BLaER1 treated with 17β-estradiol and CSF1 and Interleukin-3, amounts not matched to agents 10 nM and 100 nM (cell line): ENCODE results near the gene SS18L1.
"Not testable (repeated sequence)": the region's sequence is repeated elsewhere in the genome, so short reads cannot be mapped to it uniquely, and the experiment has no call there.

Experiments used
- H3K27ac ChIP-seq, 11 experiments: shearing (Covaris generic); formaldehyde crosslinking; 2 replicates each; pipeline ENCODE4 v1.8.1; 2022
- H3K27me3 ChIP-seq, 11 experiments: shearing (Covaris generic); formaldehyde crosslinking; 2 replicates each; pipeline ENCODE4 v1.8.1; 2022
- H3K36me3 ChIP-seq, 11 experiments: shearing (Covaris generic); formaldehyde crosslinking; 2 replicates each; pipeline ENCODE4 v1.8.1; 2022
- H3K4me1 ChIP-seq, 10 experiments: shearing (Covaris generic); formaldehyde crosslinking; 2 replicates each; pipeline ENCODE4 v1.8.1; 2022
- H3K4me2 ChIP-seq, 11 experiments: shearing (Covaris generic); formaldehyde crosslinking; 2 replicates each; pipeline ENCODE4 v1.8.1; 2022
- H3K4me3 ChIP-seq, 10 experiments: shearing (Covaris generic); formaldehyde crosslinking; 2 replicates each; pipeline ENCODE4 v1.8.1; 2022
- H3K9ac ChIP-seq, 11 experiments: shearing (Covaris generic); formaldehyde crosslinking; 2 replicates each; pipeline ENCODE4 v1.8.1; 2022
- H3K9me3 ChIP-seq, 11 experiments: shearing (Covaris generic); formaldehyde crosslinking; replicated peaks in 1 of 11; 2 replicates each; pipeline ENCODE4 v1.8.1; 2022
- H4K20me1 ChIP-seq, 11 experiments: shearing (Covaris generic); formaldehyde crosslinking; 2 replicates each; pipeline ENCODE4 v1.8.1; 2022
- Cebpa-rat ChIP-seq, 11 experiments: shearing (Covaris generic); IDR thresholded peaks; 2 replicates each; pipeline ENCODE4 v1.8.1; 2022

Gene SS18L1

DNA sequence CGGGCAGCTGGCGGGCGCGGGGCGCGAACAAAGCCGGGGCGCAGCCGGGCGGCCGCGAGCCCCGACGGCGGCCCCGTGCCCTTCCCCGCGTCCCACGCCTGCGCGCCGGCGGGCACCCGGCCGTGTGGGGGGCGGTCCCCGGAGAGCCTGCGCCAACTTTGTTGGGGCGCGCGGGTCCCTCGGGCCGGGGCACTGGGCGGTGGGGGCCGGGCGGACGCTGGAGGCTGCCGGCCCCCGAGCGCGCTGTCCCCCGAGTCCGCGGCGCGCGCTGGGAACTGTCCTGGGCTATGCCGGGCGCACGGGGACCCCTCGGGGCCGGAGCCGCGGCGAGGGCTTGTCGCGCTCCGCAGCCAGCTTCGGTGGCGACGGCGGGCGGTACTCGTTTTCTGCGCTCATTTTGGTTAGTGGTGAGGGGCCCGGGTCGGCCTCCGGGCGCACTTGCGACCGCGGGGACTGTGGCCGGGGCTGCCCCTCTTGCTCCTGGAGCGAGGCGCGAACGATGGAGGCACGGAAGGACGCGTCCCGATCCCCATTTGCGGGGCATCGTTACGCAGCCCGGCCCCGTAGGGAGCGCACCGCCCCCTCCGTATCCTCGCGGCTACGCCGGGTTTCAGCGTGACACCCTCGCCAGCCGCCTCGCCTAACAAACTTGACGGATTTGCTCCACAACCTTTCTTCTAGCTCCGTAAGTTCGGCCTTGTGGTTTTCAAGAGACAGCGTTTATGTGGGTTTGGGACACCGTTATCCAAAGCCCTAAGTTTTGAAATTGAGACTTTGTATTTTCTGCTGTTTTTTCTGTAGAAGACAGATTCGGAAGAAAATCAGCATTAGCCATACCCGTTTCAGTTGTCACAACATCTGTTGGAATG, 622 bp downstream of the SS18L1 start:
- TF ChIP-seq Cebpa-rat (IDR thresholded peaks at IDR 0.05), result no peak
- no peaks in the 10 kb centered on the region for H3K9me3 ChIP-seq

DNA sequence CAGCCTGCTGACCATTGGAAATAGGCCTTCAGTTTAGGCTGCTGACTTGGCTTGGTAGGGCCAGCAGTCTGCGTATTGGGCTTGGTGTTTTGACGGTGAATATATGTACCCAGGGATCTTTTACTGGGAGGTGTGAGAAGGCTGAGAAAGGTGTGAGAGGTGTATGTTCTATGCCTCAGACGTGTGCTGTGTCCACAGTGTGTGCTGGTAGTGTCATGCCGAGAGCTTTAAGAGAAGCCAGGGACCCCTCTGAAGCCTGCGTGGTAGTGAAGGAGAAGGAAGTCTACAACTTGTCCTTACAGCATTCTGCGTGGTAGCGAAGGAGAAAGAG, 2.1 kb downstream of the SS18L1 start:
- no peak for TF ChIP-seq Cebpa-rat (IDR thresholded peaks at IDR 0.05)
- Histone ChIP-seq H3K36me3 (peaks cover 10 to 43% (median 26%) of the 10 kb centered on the region in 11 experiments), H3K27ac (no peak overlapping the region), H3K4me1 (peaks cover 31 to 41% (median 35%) of the 10 kb centered on the region in 10 experiments), H3K4me2 (peak overlapping the region; percentile 85 to 94 (median 89)), H3K9ac (peak overlapping the region in 7 of 11 experiments; percentile 0 to 100 (median 100); a peak in 10 of 22 replicates), H3K4me3 (peak overlapping the region in 1 of 10 experiments; percentile 99; a peak in 1 of 20 replicates), H4K20me1 (peaks cover 78 to 95% (median 92%) of the 10 kb centered on the region in 11 experiments), H3K27me3 (no peaks in the 10 kb centered on the region), H3K9me3 (no peaks in the 10 kb centered on the region)

More for the DNA sequence above, 622 bp downstream of the SS18L1 start:
- peaks cover 78 to 95% (median 92%) of the 10 kb centered on the region in 11 experiments for H4K20me1 ChIP-seq
- peak overlapping the region; percentile 96 to 99 (median 99) for H3K27ac ChIP-seq
- H3K4me2 ChIP-seq, result peak overlapping the region; percentile 85 to 94 (median 89)
- peak overlapping the region; percentile 89 to 100 (median 99) for H3K4me3 ChIP-seq
- H3K27me3 ChIP-seq, result no peaks in the 10 kb centered on the region
- peaks cover 38 to 48% (median 42%) of the 10 kb centered on the region in 10 experiments for H3K4me1 ChIP-seq
- peak overlapping the region; percentile 95 to 100 (median 99) for H3K9ac ChIP-seq
- H3K36me3 ChIP-seq, result peaks cover 21 to 47% (median 35%) of the 10 kb centered on the region in 11 experiments

GRCh38 chr20:62146019-62146755, 2.6 kb downstream of the SS18L1 start:
- peak overlapping the region in 4 of 11 experiments; percentile 0 to 100 (median 58); a peak in 1 of 22 replicates for H3K9ac ChIP-seq
- H3K4me3 ChIP-seq, result no peak overlapping the region
- no peak for TF ChIP-seq Cebpa-rat (IDR thresholded peaks at IDR 0.05)
- no peaks in the 10 kb centered on the region for H3K9me3 ChIP-seq
- H3K4me2 ChIP-seq, result peak overlapping the region; percentile 85 to 94 (median 89); a peak in 18 of 22 replicates
- no peaks in the 10 kb centered on the region for H3K27me3 ChIP-seq
- H3K4me1 ChIP-seq, result peaks cover 26 to 36% (median 30%) of the 10 kb centered on the region in 10 experiments
- peaks cover 9 to 43% (median 26%) of the 10 kb centered on the region in 11 experiments; a peak in 20 of 22 replicates for H3K36me3 ChIP-seq
- H3K27ac ChIP-seq, result no peak overlapping the region
- peaks cover 78 to 95% (median 92%) of the 10 kb centered on the region in 11 experiments for H4K20me1 ChIP-seq

DNA sequence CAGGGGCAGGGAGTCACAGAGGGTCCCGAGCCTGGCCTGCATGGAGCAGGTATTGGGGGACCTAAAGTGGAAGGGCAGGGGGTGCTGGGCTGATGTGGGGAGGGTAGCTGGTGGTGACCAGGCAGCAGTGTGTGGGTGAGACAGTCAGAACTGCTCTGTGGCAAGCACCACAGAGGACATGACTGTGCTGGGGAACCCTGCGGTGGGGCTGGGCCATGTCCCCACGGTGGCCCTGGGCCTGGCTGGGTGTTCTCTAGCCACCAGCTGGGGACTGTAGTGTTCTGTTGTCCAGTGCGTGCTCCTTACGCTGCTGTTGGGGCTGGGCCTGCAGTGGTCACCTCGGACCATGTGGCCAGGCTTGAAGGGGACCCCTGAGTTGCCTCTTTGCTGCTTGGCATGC, 3.6 kb downstream of the SS18L1 start:
- no peak overlapping the region for H3K27ac ChIP-seq
- no peak overlapping the region for H3K4me3 ChIP-seq
- peaks cover 0 to 4% (median 1%) of the 10 kb centered on the region in 11 experiments; a peak in 11 of 22 replicates for H3K9me3 ChIP-seq
- H4K20me1 ChIP-seq, result peaks cover 78 to 94% (median 91%) of the 10 kb centered on the region in 11 experiments
- peak overlapping the region in 1 of 11 experiments; percentile 15; a peak in 1 of 22 replicates for H3K9ac ChIP-seq
- H3K4me2 ChIP-seq, result peak overlapping the region in 1 of 11 experiments; percentile 29; a peak in 1 of 22 replicates
- H3K27me3 ChIP-seq, result no peaks in the 10 kb centered on the region
- H3K4me1 ChIP-seq, result peaks cover 18 to 27% (median 22%) of the 10 kb centered on the region in 10 experiments
- TF ChIP-seq Cebpa-rat (IDR thresholded peaks at IDR 0.05), result no peak
- H3K36me3 ChIP-seq, result peaks cover 11 to 48% (median 31%) of the 10 kb centered on the region in 11 experiments

DNA sequence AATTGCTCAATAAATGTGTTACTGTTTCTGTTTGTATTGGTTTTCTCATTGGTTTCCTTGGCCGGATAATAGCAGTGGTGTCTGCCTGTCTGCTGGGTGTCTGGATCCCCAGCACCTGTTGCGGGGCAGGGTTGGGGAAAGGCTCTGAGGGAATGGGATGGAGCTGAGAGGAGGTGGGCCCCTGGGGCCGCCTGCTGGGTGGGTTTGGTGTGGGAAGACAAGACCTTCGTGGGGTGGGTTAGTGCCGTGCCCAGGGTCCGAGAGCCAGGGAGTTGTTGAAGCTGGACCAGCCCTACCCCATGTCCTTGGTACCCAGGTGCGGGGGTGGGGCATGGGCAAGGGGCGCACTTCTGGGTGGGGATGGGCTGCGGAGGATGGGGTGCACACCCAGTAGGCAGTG, 4.0 kb downstream of the SS18L1 start:
- H4K20me1 ChIP-seq, result peaks cover 80 to 94% (median 91%) of the 10 kb centered on the region in 11 experiments
- peak overlapping the region in 1 of 11 experiments; percentile 29; a peak in 1 of 22 replicates for H3K4me2 ChIP-seq
- H3K4me3 ChIP-seq, result no peak overlapping the region
- TF ChIP-seq Cebpa-rat (IDR thresholded peaks at IDR 0.05), result no peak
- H3K9me3 ChIP-seq, result peaks cover 0 to 8% (median 6%) of the 10 kb centered on the region in 11 experiments; a peak in 12 of 22 replicates
- peaks cover 15 to 52% (median 35%) of the 10 kb centered on the region in 11 experiments for H3K36me3 ChIP-seq
- peak overlapping the region in 1 of 11 experiments; percentile 15; a peak in 1 of 22 replicates for H3K9ac ChIP-seq
- no peak overlapping the region for H3K27ac ChIP-seq
- H3K4me1 ChIP-seq, result peaks cover 18 to 27% (median 22%) of the 10 kb centered on the region in 10 experiments
- no peaks in the 10 kb centered on the region for H3K27me3 ChIP-seq

DNA sequence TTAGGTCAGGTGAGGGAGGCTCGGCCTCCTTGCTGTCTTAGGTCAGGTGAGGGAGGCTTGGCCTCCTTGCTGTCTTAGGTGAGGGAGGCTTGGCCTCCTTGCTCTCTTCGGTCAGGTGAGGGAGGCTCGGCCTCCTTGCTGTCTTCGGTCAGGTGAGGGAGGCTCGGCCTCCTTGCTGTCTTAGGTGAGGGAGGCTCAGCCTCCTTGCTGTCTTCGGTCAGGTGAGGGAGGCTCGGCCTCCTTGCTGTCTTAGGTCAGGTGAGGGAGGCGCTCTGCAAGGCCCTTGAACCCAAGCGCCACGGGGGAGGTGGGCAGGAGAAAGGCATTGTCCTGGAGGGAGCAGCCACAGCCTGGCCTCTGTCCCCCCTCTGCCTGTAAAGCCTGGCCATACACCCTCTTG, 4.8 kb downstream of the SS18L1 start:
- Histone ChIP-seq H3K36me3 (peaks cover 24 to 61% (median 43%) of the 10 kb centered on the region in 11 experiments), H4K20me1 (peaks cover 85 to 97% (median 96%) of the 10 kb centered on the region in 11 experiments), H3K4me1 (peaks cover 18 to 27% (median 22%) of the 10 kb centered on the region in 10 experiments), H3K9me3 (peaks cover 8 to 17% (median 13%) of the 10 kb centered on the region in 11 experiments; a peak in 19 of 22 replicates)
- H3K27ac ChIP-seq, H3K27me3 ChIP-seq, H3K4me2 ChIP-seq, H3K9ac ChIP-seq, H3K4me3 ChIP-seq: not testable (repeated sequence)

DNA sequence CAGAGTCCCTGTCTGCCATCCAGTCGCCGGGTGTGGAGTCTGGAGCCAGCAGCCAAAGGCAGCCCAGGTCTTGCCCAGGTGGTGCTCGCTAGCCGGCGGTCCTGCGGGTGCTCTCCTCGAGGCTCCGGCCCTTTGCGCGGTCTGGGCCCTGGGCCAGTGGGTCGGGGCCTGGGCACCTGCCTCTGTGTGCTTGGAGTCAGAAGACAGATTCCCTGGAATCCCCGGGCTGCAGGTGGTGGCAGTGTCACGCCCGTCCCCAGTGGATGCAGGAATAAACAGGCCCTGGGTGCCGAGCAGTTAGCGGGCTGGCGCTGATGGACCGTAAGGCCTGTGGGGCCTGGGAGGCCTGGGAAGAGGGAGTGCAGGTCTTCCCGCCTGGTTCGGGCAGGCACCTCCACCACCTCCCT, 5.3 kb downstream of the SS18L1 start:
- Histone ChIP-seq H3K36me3 (peaks cover 29 to 66% (median 49%) of the 10 kb centered on the region in 11 experiments), H4K20me1 (peaks cover 90 to 100% (median 100%) of the 10 kb centered on the region in 11 experiments), H3K9ac (0 out of 22 replicates have a peak overlapping the region, but pooled peaks of 2 of the 11 experiments have one; percentile 2 to 16), H3K27ac (no peak overlapping the region), H3K27me3 (no peaks in the 10 kb centered on the region), H3K9me3 (peaks cover 10 to 21% (median 16%) of the 10 kb centered on the region in 11 experiments; a peak in 19 of 22 replicates), H3K4me2 (no peak overlapping the region), H3K4me1 (peaks cover 18 to 27% (median 22%) of the 10 kb centered on the region in 10 experiments), H3K4me3 (no peak overlapping the region)
- TF ChIP-seq Cebpa-rat (IDR thresholded peaks at IDR 0.05), result no peak

- Histone ChIP-seq H4K20me1 (peaks cover 94 to 100% (median 100%) of the 10 kb centered on the region in 11 experiments), H3K27me3 (no peaks in the 10 kb centered on the region), H3K9ac (0 out of 22 replicates have a peak overlapping the region, but pooled peaks of 1 of the 11 experiments have one; percentile 2), H3K27ac (no peak overlapping the region), H3K4me1 (peaks cover 18 to 29% (median 24%) of the 10 kb centered on the region in 10 experiments), H3K4me3 (no peak overlapping the region), H3K36me3 (peaks cover 37 to 74% (median 57%) of the 10 kb centered on the region in 11 experiments), H3K9me3 (peaks cover 10 to 21% (median 16%) of the 10 kb centered on the region in 11 experiments; a peak in 19 of 22 replicates), H3K4me2 (no peak overlapping the region)
- TF ChIP-seq Cebpa-rat (IDR thresholded peaks at IDR 0.05), result no peak
Observed at GRCh38 chr20:62149532-62150309, 6.2 kb downstream of the SS18L1 start.
